H1 (cell line): ENCODE measurements around the gene CHST11. TPM values are rescaled to one million over a fixed set of nuclear protein-coding genes. Genes with fewer than 3 reads are reported as not detected.

Experiments
- CTCF ChIA-PET: fragments of 300-600 bp; sonication (Branson Sonifier 250); formaldehyde crosslinking; loops from one replicate; lab custom pipeline; 2021; ENCODE audit not compliant: partially characterized antibody; lab: Charles Lee
- POLR2A ChIA-PET: fragments of 300-600 bp; sonication (Branson Sonifier 250); formaldehyde crosslinking; loops from one replicate; lab custom pipeline; 2021; ENCODE audit warnings: inconsistent platforms; ENCODE audit not compliant: partially characterized antibody; lab: Charles Lee
- DNase-seq, 2 experiments: peaks; one replicate each; pipeline versions ENCODE4 v3.0.0 to v3.0.0-alpha.2; 2010 to 2022; ENCODE audit warnings: low spot score in 2 of 2, low read depth in 1 of 2, mixed read lengths in 1 of 2
- FAIRE-seq: peaks from 2 replicates; lab custom pipeline; 2011; peaks lifted over from hg19 to GRCh38; lab: Jason Lieb, UNC
- H2AFZ ChIP-seq: 2 replicates; pipeline ENCODE4 v1.8.1; 2012; ENCODE audit warnings: low read length, inconsistent platforms
- H2AK5ac ChIP-seq: 2 replicates; pipeline ENCODE4 v1.6.1; 2013; ENCODE audit warnings: low read depth, low read length
- H2BK120ac ChIP-seq: replicated peaks from 2 replicates; pipeline ENCODE3; 2013; ENCODE audit warnings: low read depth, low read length, inconsistent platforms
- H2BK12ac ChIP-seq: 2 replicates; pipeline ENCODE4 v1.6.1; 2013; ENCODE audit warnings: low read depth, low read length
- H2BK15ac ChIP-seq: 2 replicates; pipeline ENCODE4 v1.6.1; 2013; ENCODE audit warnings: low read length
- H2BK20ac ChIP-seq: 2 replicates; pipeline ENCODE4 v1.6.1; 2013; ENCODE audit warnings: low read length
- H2BK5ac ChIP-seq: 2 replicates; pipeline ENCODE4 v1.6.1; 2013; ENCODE audit warnings: low read depth, low read length
- H3K14ac ChIP-seq: 2 replicates; pipeline ENCODE4 v1.6.1; 2013; ENCODE audit warnings: inconsistent platforms; ENCODE audit not compliant: insufficient read length
- H3K18ac ChIP-seq: 2 replicates; pipeline ENCODE4 v1.6.1; 2013; ENCODE audit warnings: low read length; ENCODE audit errors: extremely low read depth
- H3K23ac ChIP-seq: 2 replicates; pipeline ENCODE4 v1.6.1; 2013; ENCODE audit warnings: inconsistent platforms; ENCODE audit not compliant: insufficient read length
- H3K23me2 ChIP-seq: 2 replicates; pipeline ENCODE4 v1.6.1; 2013; ENCODE audit warnings: low read depth, low read length
- H3K27ac ChIP-seq: 2 replicates; pipeline ENCODE4 v1.6.1; 2011; ENCODE audit warnings: low read depth, low read length, inconsistent platforms
- H3K27me3 ChIP-seq, 4 experiments: replicated peaks in 1 of 4; 1 replicate in 1 of 4; 2 replicates in 3 of 4; pipeline versions ENCODE4 v1.6.1 to v1.8.1; 2011 to 2013; ENCODE audit warnings: low read length in 3 of 4, mild to moderate bottlenecking in 3 of 4, inconsistent platforms in 2 of 4, mixed read lengths in 2 of 4, moderate library complexity in 1 of 4; ENCODE audit not compliant: control insufficient read depth in 3 of 4, insufficient read depth in 3 of 4; ENCODE audit errors: extremely low read depth in 1 of 4
- H3K36me3 ChIP-seq, 4 experiments: 2 replicates each; pipeline versions ENCODE4 v1.6.1 to v1.8.1; 2011 to 2013; ENCODE audit warnings: mild to moderate bottlenecking in 4 of 4, low read length in 3 of 4, moderate library complexity in 2 of 4, control low read depth in 1 of 4, inconsistent platforms in 1 of 4; ENCODE audit not compliant: insufficient read depth in 4 of 4, control insufficient read depth in 2 of 4
- H3K4ac ChIP-seq: replicated peaks from 2 replicates; pipeline ENCODE3; 2013; ENCODE audit warnings: low read length, low read depth, mixed read lengths, inconsistent platforms; ENCODE audit not compliant: insufficient read length
- H3K4me1 ChIP-seq, 4 experiments: replicated peaks in 1 of 4; 1 replicate in 1 of 4; 2 replicates in 3 of 4; pipeline versions ENCODE4 v1.6.1 to v1.8.1; 2011 to 2013; ENCODE audit warnings: low read length in 3 of 4, inconsistent platforms in 2 of 4, mixed read lengths in 1 of 4; ENCODE audit not compliant: insufficient read depth in 4 of 4, control insufficient read depth in 3 of 4
- H3K4me2 ChIP-seq, 2 experiments: 2 replicates each; pipeline versions ENCODE4 v1.6.1 to v1.8.1; 2011 to 2013; ENCODE audit warnings: low read depth in 2 of 2, low read length in 2 of 2, control low read depth in 1 of 2, inconsistent platforms in 1 of 2, mild to moderate bottlenecking in 1 of 2; ENCODE audit not compliant: insufficient read depth in 1 of 2
- H3K4me3 ChIP-seq, 4 experiments: fragments of 200-600, 300-600 bp in 1 of 4; sonication (generic), shearing (Covaris generic), sonication (Bioruptor Twin) in 1 of 4; 2 replicates each; pipeline versions ENCODE4 v1.5.1 to v1.8.1; 2011 to 2016; ENCODE audit warnings: low read length in 4 of 4, low read depth in 3 of 4, control low read depth in 2 of 4, inconsistent platforms in 2 of 4, mild to moderate bottlenecking in 2 of 4, mixed read lengths in 1 of 4, moderate library complexity in 1 of 4; ENCODE audit not compliant: insufficient read depth in 2 of 4; ENCODE audit errors: extremely low read depth in 1 of 4
- H3K56ac ChIP-seq: replicated peaks from 2 replicates; pipeline ENCODE3; 2013; ENCODE audit warnings: low read depth, mild to moderate bottlenecking, mixed read lengths, low read length, inconsistent platforms; ENCODE audit not compliant: insufficient read length
- H3K79me1 ChIP-seq: 2 replicates; pipeline ENCODE4 v1.6.1; 2013; ENCODE audit warnings: low read depth, low read length, control low read depth
- H3K79me2 ChIP-seq, 2 experiments: 2 replicates each; pipeline versions ENCODE4 v1.6.1 to v1.8.1; 2012 to 2013; ENCODE audit warnings: low read length in 2 of 2, mild to moderate bottlenecking in 2 of 2, inconsistent platforms in 1 of 2; ENCODE audit not compliant: insufficient read depth in 2 of 2, control insufficient read depth in 1 of 2
- H3K9ac ChIP-seq, 4 experiments: replicated peaks in 1 of 4; 1 replicate in 1 of 4; 2 replicates in 3 of 4; pipeline versions ENCODE4 v1.6.1 to v1.8.1; 2011 to 2013; ENCODE audit warnings: low read depth in 3 of 4, low read length in 3 of 4, control low read depth in 2 of 4, mild to moderate bottlenecking in 2 of 4, moderate library complexity in 2 of 4, inconsistent platforms in 1 of 4; ENCODE audit errors: extremely low read depth in 1 of 4
- H3K9me3 ChIP-seq, 2 experiments: 2 replicates each; pipeline versions ENCODE4 v1.6.1 to v1.8.1; 2012 to 2013; ENCODE audit warnings: mild to moderate bottlenecking in 2 of 2, moderate library complexity in 2 of 2, control low read depth in 1 of 2, inconsistent platforms in 1 of 2, low read depth in 1 of 2, low read length in 1 of 2, mixed read lengths in 1 of 2; ENCODE audit not compliant: insufficient read depth in 2 of 2
- H4K20me1 ChIP-seq, 2 experiments: replicated peaks in 1 of 2; 2 replicates each; pipeline versions ENCODE3 to v1.8.1; 2011 to 2013; ENCODE audit warnings: inconsistent platforms in 2 of 2, low read length in 2 of 2, mild to moderate bottlenecking in 1 of 2; ENCODE audit not compliant: insufficient read depth in 2 of 2, control insufficient read depth in 1 of 2
- H4K5ac ChIP-seq: 2 replicates; pipeline ENCODE4 v1.6.1; 2013; ENCODE audit warnings: low read length, low read depth, mixed read lengths, inconsistent platforms; ENCODE audit not compliant: insufficient read length
- H4K8ac ChIP-seq: 2 replicates; pipeline ENCODE4 v1.8.0; 2013; ENCODE audit warnings: mild to moderate bottlenecking, moderate library complexity, low read length, inconsistent platforms; ENCODE audit not compliant: insufficient read depth; ENCODE audit errors: extremely low read depth
- H4K91ac ChIP-seq: replicated peaks from 2 replicates; pipeline ENCODE3; 2013; ENCODE audit warnings: low read length, mixed read lengths, inconsistent platforms; ENCODE audit not compliant: insufficient read length
- ATF2 ChIP-seq: IDR thresholded peaks from 2 replicates; pipeline ENCODE4 v1.6.1; 2012; ENCODE audit warnings: low read length, inconsistent platforms
- CBX5 ChIP-seq: fragments of 300-800, 300-1000 bp; sonication (generic); IDR thresholded peaks from 2 replicates; pipeline ENCODE4 v1.7.1; 2016; ENCODE audit warnings: antibody characterized with exemption, low read length, low read depth
- CEBPB ChIP-seq: IDR thresholded peaks from 2 replicates; pipeline ENCODE4 v1.6.1; 2012; ENCODE audit warnings: low read depth, low read length
- CHD1 ChIP-seq: IDR thresholded peaks from 2 replicates; pipeline ENCODE4 v1.6.1; 2012; ENCODE audit warnings: low read depth, low read length, improper control_type of control experiment
- EZH2 ChIP-seq: fragments of 200-600 bp; sonication (generic); IDR thresholded peaks from 2 replicates; pipeline ENCODE4 v1.7.1; 2012; ENCODE audit warnings: low read depth, mild to moderate bottlenecking, moderate library complexity, low read length, inconsistent platforms; ENCODE audit not compliant: severe bottlenecking
- KDM1A ChIP-seq: fragments of 200-600, 300-600 bp; sonication (generic); IDR thresholded peaks from 2 replicates; pipeline ENCODE4 v1.7.1; 2016; ENCODE audit warnings: mild to moderate bottlenecking, low read length, borderline replicate concordance
- PHF8 ChIP-seq: fragments of 200-600 bp; sonication (generic); conservative IDR thresholded peaks from 2 replicates; pipeline ENCODE4 v1.7.1; 2012; ENCODE audit warnings: low read depth, mild to moderate bottlenecking, inconsistent platforms, low read length, moderate library complexity
- SAP30 ChIP-seq: fragments of 300-600 bp; sonication (generic); IDR thresholded peaks from 2 replicates; pipeline ENCODE4 v1.7.1; 2012; ENCODE audit warnings: low read length, moderate library complexity, mild to moderate bottlenecking, inconsistent platforms; ENCODE audit not compliant: insufficient read depth, insufficient replicate concordance
- SIRT6 ChIP-seq: IDR thresholded peaks from one replicate; pipeline ENCODE4 v1.7.1; 2012; ENCODE audit warnings: low read length, inconsistent platforms
- SIX5 ChIP-seq: IDR thresholded peaks from 2 replicates; pipeline ENCODE4 v1.6.1; 2011; ENCODE audit warnings: mild to moderate bottlenecking, low read depth, low read length
- TAF7 ChIP-seq: optimal IDR thresholded peaks from 2 replicates; pipeline ENCODE3; 2011; ENCODE audit warnings: low read depth, mild to moderate bottlenecking, inconsistent platforms, low read length, moderate library complexity, borderline replicate concordance
- WGBS, 2 experiments: shearing (Covaris generic) in 1 of 2; methylation state at CpG; one replicate each; pipeline versions ENCODE4 v1.1.6 to v1.1.7; 2013 to 2015; ENCODE audit warnings: low lambda C conversion rate in 2 of 2, mixed read lengths in 2 of 2, inconsistent platforms in 1 of 2, low coverage in 1 of 2, missing lambda C conversion rate in 1 of 2; ENCODE audit not compliant: insufficient replicate concordance in 2 of 2, insufficient coverage in 1 of 2, insufficient read length in 1 of 2; ENCODE audit errors: extremely low coverage in 1 of 2, missing lambda C conversion rate in 1 of 2; 5-methylcytosine and 5-hydroxymethylcytosine counted together
- polyA plus RNA-seq, 7 experiments: library from polyadenylated mRNA; depleted of rRNA in 3 of 7; stranded (reverse) in 5 of 7; unstranded in 2 of 7; fragments of >200 nt in 5 of 7; fragments of 200-250 nt in 2 of 7; gene quantifications; 1 replicate in 5 of 7; 2 replicates in 1 of 7; 4 replicates in 1 of 7; pipeline versions ENCODE4 v1.2.1 to v1.2.3, GENCODE V29; 2011 to 2013; ENCODE audit warnings: missing spikeins in 2 of 7, mixed read lengths in 2 of 7
- total RNA-seq: library from RNA; stranded (reverse); fragmentation: NEBNext Ultra II Directional; extraction: Animal tissue kit (Norgen Biotek cat#: 25700); gene quantifications from 2 replicates; pipeline ENCODE4 v1.2.1, GENCODE V29; 2021
- TF ChIP-seq, protein P1 (sequence below): IDR thresholded peaks from 2 replicates; pipeline ENCODE4 v1.6.1; 2012; ENCODE audit warnings: inconsistent platforms

Gene CHST11
- total and polyA plus RNA-seq, 2 of the 8 experiments (the other 6 are each of a cell fraction or from before 2014, with no cell fraction given): 14.4 to 20.8 TPM

GRCh38 chr12:104622928-104623327 is 166.2 kb downstream of the CHST11 start:
- no peak overlapping the region for H2AFZ ChIP-seq
- no peak overlapping the region for H3K23ac ChIP-seq
- no peak overlapping the region for H2BK12ac ChIP-seq
- H3K18ac ChIP-seq: no peak overlapping the region
- no peak overlapping the region for H3K4ac ChIP-seq
- 41% methylated on average over 3 of the region's 3 CpGs; no CpG with 5 or more reads in 1 of the 2 experiments for WGBS, 2 experiments
- no peaks in the 10 kb centered on the region for H3K27me3 ChIP-seq
- no peaks in the 10 kb centered on the region for H3K23me2 ChIP-seq
- H4K91ac ChIP-seq: no peak overlapping the region
- no peak for FAIRE-seq
- H3K36me3 ChIP-seq: no peaks in the 10 kb centered on the region
- 0 out of 2 replicates have a peak overlapping the region, but pooled peaks have one; percentile 27 for H2BK20ac ChIP-seq
- no peak for TF ChIP-seq SIX5
- no peak for TF ChIP-seq TAF7
- no peak for TF ChIP-seq CHD1
- no peak for TF ChIP-seq PHF8
- TF ChIP-seq CEBPB: no peak
- TF ChIP-seq SIRT6: no peak
- TF ChIP-seq KDM1A: no peak
- no peak for TF ChIP-seq CBX5
- TF ChIP-seq ATF2: no peak
- TF ChIP-seq, protein P1, sequence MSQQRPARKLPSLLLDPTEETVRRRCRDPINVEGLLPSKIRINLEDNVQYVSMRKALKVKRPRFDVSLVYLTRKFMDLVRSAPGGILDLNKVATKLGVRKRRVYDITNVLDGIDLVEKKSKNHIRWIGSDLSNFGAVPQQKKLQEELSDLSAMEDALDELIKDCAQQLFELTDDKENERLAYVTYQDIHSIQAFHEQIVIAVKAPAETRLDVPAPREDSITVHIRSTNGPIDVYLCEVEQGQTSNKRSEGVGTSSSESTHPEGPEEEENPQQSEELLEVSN: no peak
- no peak for TF ChIP-seq SAP30
- TF ChIP-seq EZH2: no peak
- no peak overlapping the region for H3K4me3 ChIP-seq
- no peak overlapping the region for H4K5ac ChIP-seq
- no peaks in the 10 kb centered on the region for H3K79me1 ChIP-seq
- H4K8ac ChIP-seq: no peak overlapping the region
- H3K9ac ChIP-seq: no peak overlapping the region
- no peak overlapping the region for H3K56ac ChIP-seq
- H3K79me2 ChIP-seq: no peaks in the 10 kb centered on the region
- H3K9me3 ChIP-seq: no peaks in the 10 kb centered on the region
- no peaks in the 10 kb centered on the region for H4K20me1 ChIP-seq
- no peak overlapping the region for H3K14ac ChIP-seq
- no peak overlapping the region for H2AK5ac ChIP-seq
- peaks cover 0 to 4% (median 1%) of the 10 kb centered on the region in 4 experiments; a peak in 1 of 7 replicates for H3K4me1 ChIP-seq
- ChIA-PET POLR2A (interaction anchor here (0.8 kb wide), 1 partner anchor 9 kb away, joined by 4 read pairs; no protein-coding TSS in a partner anchor), CTCF (interaction anchor here (1.1 to 1.8 kb wide), 2 partner anchors 31 to 241 kb away, joined by 4 to 6 read pairs; no protein-coding TSS in a partner anchor)
- H3K27ac ChIP-seq: no peak overlapping the region
- no peak overlapping the region for H2BK120ac ChIP-seq
- DNase-seq: no peak
- H2BK5ac ChIP-seq: no peak overlapping the region
- no peak overlapping the region for H3K4me2 ChIP-seq
- no peak overlapping the region for H2BK15ac ChIP-seq
